BLaER1 (cell line): Measurements from ENCODE around the gene RASL12.

Source experiments
- H3K27ac ChIP-seq: shearing (Covaris generic); formaldehyde crosslinking; 2 replicates; pipeline ENCODE4 v1.8.1; 2022
- H3K27me3 ChIP-seq: shearing (Covaris generic); formaldehyde crosslinking; 2 replicates; pipeline ENCODE4 v1.8.1; 2022
- H3K36me3 ChIP-seq: shearing (Covaris generic); formaldehyde crosslinking; 2 replicates; pipeline ENCODE4 v1.8.1; 2022
- H3K4me1 ChIP-seq: shearing (Covaris generic); formaldehyde crosslinking; 2 replicates; pipeline ENCODE4 v1.8.1; 2022
- H3K4me2 ChIP-seq: shearing (Covaris generic); formaldehyde crosslinking; 2 replicates; pipeline ENCODE4 v1.8.1; 2022
- H3K4me3 ChIP-seq: shearing (Covaris generic); formaldehyde crosslinking; 2 replicates; pipeline ENCODE4 v1.8.1; 2022
- H3K9ac ChIP-seq: shearing (Covaris generic); formaldehyde crosslinking; 2 replicates; pipeline ENCODE4 v1.8.1; 2022
- H3K9me3 ChIP-seq: shearing (Covaris generic); formaldehyde crosslinking; 2 replicates; pipeline ENCODE4 v1.8.1; 2022
- H4K20me1 ChIP-seq: shearing (Covaris generic); formaldehyde crosslinking; 2 replicates; pipeline ENCODE4 v1.8.1; 2022
- Cebpa-rat ChIP-seq: shearing (Covaris generic); IDR thresholded peaks from 2 replicates; pipeline ENCODE4 v1.8.1; 2022

Gene RASL12

DNA sequence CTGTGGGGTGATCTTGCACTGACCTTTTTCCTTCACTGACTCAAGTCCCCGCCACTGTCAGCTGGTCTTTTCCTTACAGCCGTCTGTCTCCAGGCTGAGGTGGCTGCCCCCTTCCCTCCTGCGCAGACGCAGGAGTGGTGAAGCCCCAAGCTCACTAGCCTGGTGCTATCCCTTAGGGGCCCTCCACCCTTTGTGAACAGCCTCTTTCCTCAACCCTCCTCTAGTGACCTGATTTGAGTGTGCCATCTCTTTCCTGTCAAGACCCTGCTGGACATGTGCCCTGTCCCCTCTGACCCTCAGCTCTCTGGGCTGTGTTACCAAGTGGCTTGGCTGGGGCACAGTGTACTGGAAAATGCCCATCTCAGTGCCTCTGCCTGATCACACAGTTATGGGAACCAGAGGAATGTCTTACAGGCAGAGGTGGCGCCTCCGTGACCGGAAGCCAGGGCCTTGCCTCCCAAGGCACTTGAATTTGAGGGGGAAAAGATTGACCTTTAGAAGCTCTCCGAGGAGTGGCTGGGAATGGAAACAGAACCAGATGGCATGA lies 17.5 kb upstream of the RASL12 start:
- Histone ChIP-seq H3K27me3 (no peaks in the 10 kb centered on the region), H3K4me1 (peaks cover 34% of the 10 kb centered on the region), H4K20me1 (no peaks in the 10 kb centered on the region), H3K4me3 (no peak overlapping the region), H3K4me2 (peak overlapping the region; percentile 48), H3K9ac (0 out of 2 replicates have a peak overlapping the region, but pooled peaks have one; percentile 1), H3K9me3 (no peaks in the 10 kb centered on the region), H3K27ac (peak overlapping the region; percentile 32; the same call in 1 of the 2 replicates), H3K36me3 (no peaks in the 10 kb centered on the region)
- no peak for TF ChIP-seq Cebpa-rat

DNA sequence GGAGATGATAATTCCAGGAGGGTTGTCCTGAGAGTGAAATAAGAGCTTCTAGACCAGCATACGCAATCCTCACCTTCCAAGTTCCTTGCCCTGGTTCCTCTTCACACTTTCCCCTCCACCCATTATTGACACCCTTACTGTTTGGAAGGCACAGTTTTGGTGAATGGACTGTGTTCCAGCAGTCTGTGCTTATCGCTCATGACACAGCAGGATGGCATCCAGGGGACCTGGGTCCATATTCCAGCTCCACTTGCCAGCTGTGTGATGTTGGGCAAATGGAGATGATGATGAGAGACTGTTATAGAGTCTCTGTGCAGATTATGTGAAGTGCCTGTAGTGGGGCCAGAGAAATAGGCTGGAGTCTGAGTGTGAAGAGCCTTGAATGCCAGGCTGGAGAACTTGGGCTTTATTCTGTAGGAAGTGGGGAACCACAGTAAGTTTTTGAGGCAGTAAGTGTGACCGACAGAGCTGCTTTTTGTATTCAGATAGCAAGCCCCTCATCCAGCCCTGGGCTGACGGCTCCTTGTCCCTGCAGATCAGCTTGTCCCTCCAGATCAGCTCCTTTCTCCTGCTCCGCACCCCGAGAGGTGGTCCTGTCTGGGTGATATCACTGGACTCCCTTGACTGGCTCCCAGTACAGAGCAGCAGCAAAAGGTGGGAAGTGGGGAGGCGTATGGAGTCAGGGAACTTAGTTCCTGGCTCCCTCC lies 16.9 kb upstream of the RASL12 start:
- peak overlapping the region; percentile 32; the same call in 1 of the 2 replicates for H3K27ac ChIP-seq
- peak overlapping the region; percentile 1; the same call in 1 of the 2 replicates for H3K9ac ChIP-seq
- no peaks in the 10 kb centered on the region for H3K9me3 ChIP-seq
- peaks cover 34% of the 10 kb centered on the region for H3K4me1 ChIP-seq
- TF ChIP-seq Cebpa-rat: no peak
- no peaks in the 10 kb centered on the region for H4K20me1 ChIP-seq
- no peaks in the 10 kb centered on the region for H3K36me3 ChIP-seq
- no peaks in the 10 kb centered on the region for H3K27me3 ChIP-seq
- H3K4me3 ChIP-seq: no peak overlapping the region
- H3K4me2 ChIP-seq: peak overlapping the region; percentile 48

DNA sequence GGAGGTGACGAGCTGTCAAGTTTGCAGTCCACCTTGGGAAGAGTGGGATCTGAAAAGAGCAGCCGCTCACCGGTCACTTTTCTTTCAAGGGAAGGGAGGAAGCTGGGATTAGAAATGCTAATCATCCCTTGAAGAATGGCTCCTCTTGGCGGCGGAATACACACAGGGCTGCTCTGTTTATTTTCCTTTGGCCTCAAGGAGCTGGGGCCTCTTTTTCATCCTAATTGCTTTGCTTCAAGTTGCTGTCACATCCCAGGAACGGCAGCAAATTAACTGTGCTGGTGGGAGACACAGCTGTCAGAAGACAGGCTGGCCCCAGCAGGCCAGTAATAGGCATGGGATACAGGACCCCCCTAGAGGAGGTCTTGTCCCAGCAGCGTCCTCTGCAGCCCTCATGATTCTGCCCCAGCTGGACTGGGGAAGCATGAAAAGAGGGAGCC lies 15.5 kb upstream of the RASL12 start:
- no peaks in the 10 kb centered on the region for H3K27me3 ChIP-seq
- no peak for TF ChIP-seq Cebpa-rat
- peaks cover 40% of the 10 kb centered on the region for H3K4me1 ChIP-seq
- H3K27ac ChIP-seq: no peak overlapping the region
- H3K9ac ChIP-seq: no peak overlapping the region
- no peak overlapping the region for H3K4me2 ChIP-seq
- H4K20me1 ChIP-seq: no peaks in the 10 kb centered on the region
- no peaks in the 10 kb centered on the region for H3K36me3 ChIP-seq
- no peaks in the 10 kb centered on the region for H3K9me3 ChIP-seq
- H3K4me3 ChIP-seq: no peak overlapping the region

DNA sequence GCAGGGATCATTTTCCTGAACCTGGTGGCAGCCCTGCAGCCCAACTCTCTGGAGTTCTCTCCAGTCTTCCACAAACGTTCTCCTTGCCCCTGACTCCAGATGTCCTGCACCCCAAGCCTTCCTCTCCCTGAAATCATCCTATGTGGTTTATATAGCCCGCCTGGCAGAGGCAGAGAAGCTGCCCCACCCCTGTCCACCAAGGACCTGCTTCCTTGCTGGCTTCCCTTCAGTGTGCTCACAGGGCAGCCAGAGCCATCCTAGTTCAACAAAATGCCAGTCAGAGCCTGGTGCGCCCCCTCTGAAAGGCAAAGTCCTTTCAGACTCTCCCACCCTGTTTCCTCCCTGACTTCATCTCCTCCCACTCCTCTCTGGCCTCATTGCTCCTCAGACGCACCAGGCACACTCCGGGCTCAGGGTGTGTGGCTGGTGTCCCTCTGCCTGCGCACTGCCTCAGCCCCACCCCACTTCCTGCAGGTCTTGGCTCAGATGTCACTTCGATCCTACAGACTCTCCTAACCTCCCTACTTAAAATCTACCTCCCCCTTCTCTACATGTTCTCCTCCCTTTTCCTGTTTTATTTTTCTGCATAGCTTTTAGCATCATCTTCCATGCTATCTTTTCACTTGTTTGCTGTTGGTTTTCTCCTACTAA lies 14.6 kb upstream of the RASL12 start:
- no peak overlapping the region for H3K4me3 ChIP-seq
- peak overlapping the region; percentile 0; the same call in 1 of the 2 replicates for H3K27ac ChIP-seq
- peak overlapping the region; percentile 9; the same call in 1 of the 2 replicates for H3K9ac ChIP-seq
- H3K4me2 ChIP-seq: peak overlapping the region; percentile 56
- no peaks in the 10 kb centered on the region for H3K36me3 ChIP-seq
- no peaks in the 10 kb centered on the region for H4K20me1 ChIP-seq
- peaks cover 49% of the 10 kb centered on the region for H3K4me1 ChIP-seq
- no peaks in the 10 kb centered on the region for H3K27me3 ChIP-seq
- no peak for TF ChIP-seq Cebpa-rat
- H3K9me3 ChIP-seq: no peaks in the 10 kb centered on the region

DNA sequence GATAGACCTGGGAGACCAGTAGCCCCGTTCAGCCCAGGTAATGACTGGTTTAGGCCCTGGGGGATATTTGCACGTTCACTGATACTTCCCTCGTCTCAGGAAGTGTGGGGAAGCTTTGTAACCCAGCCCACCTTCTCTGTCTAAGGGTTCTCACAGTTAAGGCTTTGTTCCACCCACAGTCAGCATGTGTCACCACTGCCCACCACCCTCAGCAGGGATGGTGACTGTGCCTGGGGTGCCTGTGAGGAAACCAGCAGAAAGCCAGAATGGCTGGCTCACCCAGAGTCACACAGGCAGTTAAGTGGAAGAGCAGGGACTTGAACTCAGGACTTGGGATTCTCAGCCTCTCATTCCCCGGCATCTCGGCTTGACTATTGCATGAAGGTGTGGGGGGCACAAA lies 14.0 kb upstream of the RASL12 start:
- Histone ChIP-seq H3K4me2 (peak overlapping the region; percentile 56; the same call in 1 of the 2 replicates), H3K36me3 (no peaks in the 10 kb centered on the region)

DNA sequence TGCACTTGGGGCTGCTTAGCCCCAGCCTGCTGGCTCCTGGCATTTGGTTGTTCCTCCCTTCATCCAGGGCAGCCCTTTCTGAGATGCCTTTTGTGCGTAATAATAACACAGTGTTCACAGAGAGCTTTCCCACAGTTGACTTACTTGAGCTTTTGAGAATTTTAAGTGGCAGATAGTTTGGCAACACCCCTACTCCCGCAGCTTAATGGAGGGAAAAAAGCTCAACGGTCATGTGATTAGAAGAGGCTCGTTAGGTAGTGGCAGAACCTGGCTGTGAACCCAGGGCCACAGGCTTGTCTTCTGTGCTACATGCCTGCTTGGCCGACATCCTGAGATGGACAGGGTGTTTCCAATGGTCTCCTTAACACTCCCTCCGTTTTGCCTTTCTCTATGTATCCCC lies 13.5 kb upstream of the RASL12 start:
- Histone ChIP-seq H3K4me2 (peak overlapping the region; percentile 56; the same call in 1 of the 2 replicates), H3K4me3 (no peak overlapping the region), H3K9ac (0 out of 2 replicates have a peak overlapping the region, but pooled peaks have one; percentile 9), H3K27ac (no peak overlapping the region), H3K9me3 (no peaks in the 10 kb centered on the region), H4K20me1 (no peaks in the 10 kb centered on the region), H3K36me3 (no peaks in the 10 kb centered on the region), H3K27me3 (no peaks in the 10 kb centered on the region), H3K4me1 (peaks cover 61% of the 10 kb centered on the region)
- no peak for TF ChIP-seq Cebpa-rat

More for the DNA sequence above, 14.0 kb upstream of the RASL12 start:
- Histone ChIP-seq H4K20me1 (no peaks in the 10 kb centered on the region), H3K9ac (peak overlapping the region; percentile 9; the same call in 1 of the 2 replicates), H3K4me1 (peaks cover 56% of the 10 kb centered on the region), H3K27me3 (no peaks in the 10 kb centered on the region), H3K4me3 (no peak overlapping the region), H3K27ac (no peak overlapping the region; the same call in 1 of the 2 replicates), H3K9me3 (no peaks in the 10 kb centered on the region)
- TF ChIP-seq Cebpa-rat: no peak

DNA sequence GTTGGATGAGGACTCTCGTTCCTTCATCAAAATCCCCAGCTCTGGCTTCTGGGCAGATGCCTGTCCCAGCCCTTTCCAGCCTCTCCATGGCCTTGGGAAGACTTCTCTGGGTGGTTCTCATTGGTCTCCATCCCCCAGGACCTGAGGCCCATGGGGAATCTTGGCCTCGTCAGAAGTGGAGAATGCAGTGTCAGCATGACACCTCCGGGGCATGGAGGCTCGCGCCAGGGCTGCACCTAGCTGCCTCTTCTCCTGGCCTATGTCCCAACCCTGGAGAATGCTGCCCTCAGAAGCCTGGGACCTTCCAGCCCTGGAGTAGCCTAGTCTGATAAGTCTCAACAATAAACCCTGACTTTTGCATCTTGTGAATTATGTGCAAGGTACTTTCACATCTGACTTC lies 11.8 kb upstream of the RASL12 start:
- Histone ChIP-seq H3K4me1 (peaks cover 57% of the 10 kb centered on the region), H3K4me2 (0 out of 2 replicates have a peak overlapping the region, but pooled peaks have one; percentile 1), H3K36me3 (no peaks in the 10 kb centered on the region), H4K20me1 (no peaks in the 10 kb centered on the region), H3K27me3 (no peaks in the 10 kb centered on the region), H3K4me3 (no peak overlapping the region), H3K27ac (no peak overlapping the region), H3K9ac (no peak overlapping the region), H3K9me3 (0 out of 2 replicates have a peak, but pooled peaks cover 3% of the 10 kb centered on the region)
- no peak for TF ChIP-seq Cebpa-rat

DNA sequence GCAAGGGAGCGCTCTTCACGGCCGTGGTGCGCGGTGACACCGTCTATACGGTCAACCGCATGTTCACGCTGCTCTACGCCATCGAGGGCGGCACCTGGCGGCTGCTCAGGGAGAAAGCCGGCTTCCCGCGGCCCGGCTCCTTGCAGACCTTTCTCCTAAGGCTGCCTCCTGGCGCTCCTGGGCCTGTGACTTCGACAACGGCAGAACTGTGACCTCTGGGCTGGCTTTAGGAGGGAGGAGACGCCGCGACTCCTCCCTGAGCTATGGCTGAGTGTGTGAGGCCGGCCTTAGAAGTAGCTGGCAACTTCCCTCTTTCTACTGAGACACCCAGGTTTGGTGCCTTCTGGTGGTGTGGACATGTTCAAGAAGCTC lies 10.2 kb upstream of the RASL12 start:
- peaks cover 10% of the 10 kb centered on the region for H3K9me3 ChIP-seq
- no peak overlapping the region for H3K4me3 ChIP-seq
- H3K27ac ChIP-seq: peak overlapping the region; percentile 89; the same call in 1 of the 2 replicates
- no peak overlapping the region for H3K9ac ChIP-seq
- peaks cover 53% of the 10 kb centered on the region for H3K4me1 ChIP-seq
- H3K4me2 ChIP-seq: peak overlapping the region; percentile 96
- no peaks in the 10 kb centered on the region for H4K20me1 ChIP-seq
- H3K36me3 ChIP-seq: no peaks in the 10 kb centered on the region
- H3K27me3 ChIP-seq: no peaks in the 10 kb centered on the region
- TF ChIP-seq Cebpa-rat: no peak

DNA sequence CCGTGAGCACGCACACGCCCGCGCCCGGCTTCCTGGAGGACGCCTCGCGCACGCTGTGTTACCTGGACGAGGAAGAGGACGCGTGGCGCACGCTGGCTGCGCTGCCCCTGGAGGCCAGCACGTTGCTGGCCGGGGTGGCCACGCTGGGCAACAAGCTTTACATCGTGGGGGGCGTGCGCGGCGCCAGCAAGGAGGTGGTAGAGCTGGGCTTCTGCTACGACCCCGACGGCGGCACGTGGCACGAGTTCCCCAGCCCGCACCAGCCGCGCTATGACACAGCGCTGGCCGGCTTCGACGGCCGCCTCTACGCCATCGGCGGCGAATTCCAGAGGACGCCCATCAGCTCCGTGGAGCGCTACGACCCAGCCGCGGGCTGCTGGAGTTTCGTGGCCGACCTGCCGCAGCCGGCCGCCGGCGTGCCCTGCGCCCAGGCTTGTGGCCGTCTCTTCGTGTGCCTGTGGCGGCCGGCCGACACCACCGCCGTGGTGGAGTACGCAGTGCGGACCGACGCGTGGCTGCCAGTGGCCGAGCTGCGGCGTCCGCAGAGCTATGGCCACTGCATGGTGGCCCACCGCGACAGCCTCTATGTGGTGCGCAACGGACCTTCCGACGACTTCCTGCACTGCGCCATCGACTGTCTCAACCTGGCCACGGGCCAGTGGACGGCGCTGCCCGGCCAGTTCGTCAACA lies 9.6 kb upstream of the RASL12 start:
- Histone ChIP-seq H3K27me3 (no peaks in the 10 kb centered on the region), H4K20me1 (no peaks in the 10 kb centered on the region), H3K9me3 (peaks cover 16% of the 10 kb centered on the region)

More for the DNA sequence above, 9.6 kb upstream of the RASL12 start:
- Histone ChIP-seq H3K9ac (peak overlapping the region; percentile 77; the same call in 1 of the 2 replicates), H3K4me3 (peak overlapping the region; percentile 50; the same call in 1 of the 2 replicates), H3K4me1 (peaks cover 53% of the 10 kb centered on the region), H3K4me2 (peak overlapping the region; percentile 96), H3K27ac (peak overlapping the region; percentile 89), H3K36me3 (no peaks in the 10 kb centered on the region)
- TF ChIP-seq Cebpa-rat: no peak
